Lung (tissue), 12 donors: ENCODE results near the gene CENPO. TPM values are rescaled to one million over a fixed set of nuclear protein-coding genes. Genes with fewer than 3 reads are reported as not detected.

Source experiments
- ATAC-seq: fragments of 200-7000 bp; cut with Tn5 transposase; one replicate; pipeline ENCODE4 v1.9.1; 2020; ENCODE audit warnings: moderate number of reproducible peaks; ENCODE audit not compliant: insufficient read depth, low FRiP score
- DNase-seq, 3 donors: peaks; one replicate each; pipeline ENCODE4 v3.0.0-alpha.2; 2013 to 2017
- H3K27ac ChIP-seq, 2 donors: one replicate each; pipeline ENCODE4 v1.5.1; 2013; ENCODE audit warnings: mild to moderate bottlenecking in 2 of 2, moderate library complexity in 2 of 2, control low read depth in 1 of 2, inconsistent platforms in 1 of 2, low read depth in 1 of 2, low read length in 1 of 2
- H3K27me3 ChIP-seq, 3 donors: one replicate each; pipeline ENCODE4 v1.5.1; 2013; ENCODE audit warnings: low read length in 2 of 3; ENCODE audit not compliant: control insufficient read depth in 3 of 3, insufficient read depth in 3 of 3
- H3K36me3 ChIP-seq, 4 donors: one replicate each; pipeline ENCODE4 v1.5.1; 2013; ENCODE audit warnings: low read length in 4 of 4, mild to moderate bottlenecking in 1 of 4, moderate library complexity in 1 of 4; ENCODE audit not compliant: control insufficient read depth in 4 of 4, insufficient read depth in 4 of 4
- H3K4me1 ChIP-seq, 5 donors: one replicate each; pipeline ENCODE4 v1.5.1; 2013; ENCODE audit warnings: low read length in 5 of 5, mild to moderate bottlenecking in 2 of 5, moderate library complexity in 1 of 5; ENCODE audit not compliant: control insufficient read depth in 5 of 5, insufficient read depth in 5 of 5
- H3K4me3 ChIP-seq: one replicate; pipeline ENCODE4 v1.5.1; 2013; ENCODE audit warnings: mild to moderate bottlenecking, control low read depth, moderate library complexity
- H3K9ac ChIP-seq, 2 donors: one replicate each; pipeline ENCODE4 v1.5.1; 2013; ENCODE audit warnings: low read length in 2 of 2, control low read depth in 1 of 2; ENCODE audit not compliant: insufficient read depth in 1 of 2
- H3K9me3 ChIP-seq, 4 donors: one replicate each; pipeline ENCODE4 v1.5.1; 2013; ENCODE audit warnings: low read length in 3 of 4, mild to moderate bottlenecking in 1 of 4, moderate library complexity in 1 of 4; ENCODE audit not compliant: control insufficient read depth in 4 of 4, insufficient read depth in 3 of 4
- WGBS, 2 donors: extraction: QIAGEN DNeasy Blood & Tissue Kit; methylation state at CpG; one replicate each; pipeline ENCODE4 v1.1.7; 2013; 5-methylcytosine and 5-hydroxymethylcytosine counted together
- polyA plus RNA-seq, 2 donors: library from polyadenylated mRNA; stranded (reverse); fragments of 200-250 nt; gene quantifications; one replicate each; pipeline ENCODE4 v1.2.1, GENCODE V29; 2013
- total RNA-seq, 2 donors: library from RNA; depleted of rRNA in 1 of 2; stranded (reverse); fragments of >200 nt in 1 of 2; gene quantifications; one replicate each; pipeline ENCODE4 v1.2.1, GENCODE V29; 2014 to 2021
- TF ChIP-seq, protein P1 (sequence below): IDR thresholded peaks from 2 replicates; pipeline ENCODE4 v1.5.1; 2012; ENCODE audit warnings: mild to moderate bottlenecking; ENCODE audit errors: control extremely low read depth, extremely low read depth
- donor health status: control.
- donor health status: control.
- donor health status: Bipolar disorder and iron deficiency.
- donor health status: healthy.
- donor health status: DM: yes; HTN: yes; CAD: no.

Gene CENPO
- total and polyA plus RNA-seq, 4 donors, result 3.5 to 9.6 (median 5.9) TPM

DNA sequence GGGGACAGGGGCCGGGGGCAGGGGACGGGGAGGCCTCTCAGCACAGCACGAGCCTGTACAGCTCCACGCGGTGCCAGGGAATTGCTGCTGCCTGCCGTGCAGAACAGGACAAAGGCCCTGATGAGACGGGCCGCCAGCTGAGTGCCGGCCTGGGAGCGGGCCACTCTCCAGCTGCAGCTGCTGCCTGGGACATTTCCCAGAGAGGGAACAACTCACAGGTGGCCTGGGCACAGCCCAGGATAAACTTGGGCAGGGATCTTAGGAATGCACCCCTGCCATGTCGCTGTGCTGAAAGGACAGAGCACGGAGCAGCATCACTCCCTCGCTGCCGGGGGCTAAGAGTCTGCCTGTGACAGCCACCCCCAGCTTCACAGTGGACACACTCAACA lies 38.8 kb downstream of the CENPO start:
- TF ChIP-seq, protein P1, sequence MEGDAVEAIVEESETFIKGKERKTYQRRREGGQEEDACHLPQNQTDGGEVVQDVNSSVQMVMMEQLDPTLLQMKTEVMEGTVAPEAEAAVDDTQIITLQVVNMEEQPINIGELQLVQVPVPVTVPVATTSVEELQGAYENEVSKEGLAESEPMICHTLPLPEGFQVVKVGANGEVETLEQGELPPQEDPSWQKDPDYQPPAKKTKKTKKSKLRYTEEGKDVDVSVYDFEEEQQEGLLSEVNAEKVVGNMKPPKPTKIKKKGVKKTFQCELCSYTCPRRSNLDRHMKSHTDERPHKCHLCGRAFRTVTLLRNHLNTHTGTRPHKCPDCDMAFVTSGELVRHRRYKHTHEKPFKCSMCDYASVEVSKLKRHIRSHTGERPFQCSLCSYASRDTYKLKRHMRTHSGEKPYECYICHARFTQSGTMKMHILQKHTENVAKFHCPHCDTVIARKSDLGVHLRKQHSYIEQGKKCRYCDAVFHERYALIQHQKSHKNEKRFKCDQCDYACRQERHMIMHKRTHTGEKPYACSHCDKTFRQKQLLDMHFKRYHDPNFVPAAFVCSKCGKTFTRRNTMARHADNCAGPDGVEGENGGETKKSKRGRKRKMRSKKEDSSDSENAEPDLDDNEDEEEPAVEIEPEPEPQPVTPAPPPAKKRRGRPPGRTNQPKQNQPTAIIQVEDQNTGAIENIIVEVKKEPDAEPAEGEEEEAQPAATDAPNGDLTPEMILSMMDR, result no peak
- no peaks in the 10 kb centered on the region for H3K27me3 ChIP-seq
- ATAC-seq, result no peak
- WGBS, 2 donors, result 68 to 83% methylated on average over 12 to 14 of the region's 14 CpGs
- H3K4me1 ChIP-seq, result peaks cover 0 to 10% (median 2%) of the 10 kb centered on the region in 5 donors
- peak in 1 of 3 donors; percentile 26 for DNase-seq
- no peak overlapping the region for H3K27ac ChIP-seq
- H3K4me3 ChIP-seq, result no peak overlapping the region
- no peak overlapping the region for H3K9ac ChIP-seq
- H3K9me3 ChIP-seq, result no peaks in the 10 kb centered on the region
- peaks cover 0 to 17% (median 5%) of the 10 kb centered on the region in 4 donors for H3K36me3 ChIP-seq

DNA sequence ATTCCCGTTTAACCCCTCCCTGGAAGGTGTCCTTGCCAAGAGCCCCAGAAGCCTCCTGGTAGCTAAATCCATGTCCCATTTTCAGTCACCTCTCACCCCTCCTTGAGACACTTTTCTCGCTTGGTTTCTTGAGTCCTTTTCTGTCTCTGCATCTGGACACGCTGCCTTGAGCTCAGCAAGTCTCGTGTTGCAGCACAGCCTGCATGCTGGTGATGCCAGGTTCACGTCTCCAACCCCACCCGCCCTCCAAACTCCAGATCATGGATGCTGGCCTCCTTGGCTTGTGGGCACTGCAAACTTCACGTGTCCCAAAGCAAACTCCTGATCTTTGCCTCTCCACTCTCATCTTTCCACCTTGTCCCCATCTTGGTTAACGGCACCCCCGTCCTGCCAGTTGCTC lies 39.3 kb downstream of the CENPO start:
- 80 to 87% methylated on average over 9 of the region's 9 CpGs for WGBS, 2 donors
- TF ChIP-seq, protein P1, result no peak
- no peak overlapping the region for H3K27ac ChIP-seq
- H3K9me3 ChIP-seq, result no peaks in the 10 kb centered on the region
- DNase-seq, result peak in 1 of 3 donors; percentile 8
- H3K27me3 ChIP-seq, result no peaks in the 10 kb centered on the region
- ATAC-seq, result no peak
- H3K4me3 ChIP-seq, result no peak overlapping the region
- H3K9ac ChIP-seq, result no peak overlapping the region
- H3K4me1 ChIP-seq, result peaks cover 0 to 5% (median 0%) of the 10 kb centered on the region in 5 donors
- H3K36me3 ChIP-seq, result peaks cover 0 to 17% (median 6%) of the 10 kb centered on the region in 4 donors

- Histone ChIP-seq H3K9ac (no peak overlapping the region), H3K36me3 (peaks cover 0 to 17% (median 6%) of the 10 kb centered on the region in 4 donors), H3K27ac (no peak overlapping the region), H3K4me1 (no peaks in the 10 kb centered on the region), H3K9me3 (no peaks in the 10 kb centered on the region), H3K4me3 (no peak overlapping the region), H3K27me3 (no peaks in the 10 kb centered on the region)
- 92 to 93% methylated on average over 22 of the region's 22 CpGs for WGBS, 2 donors
- no peak for ATAC-seq
- TF ChIP-seq, protein P1, result no peak
- DNase-seq, result peak in 1 of 3 donors; percentile 10
These were observed 39.9 kb downstream of the CENPO start for GRCh38 chr2:24832931-24833701.
